Esophagus muscularis mucosa (tissue), 4 donors: Measurements from ENCODE around the gene MT1HL1. TPM values are rescaled to one million over a fixed set of nuclear protein-coding genes. Genes with fewer than 3 reads are reported as not detected.
A peak's percentile ranks its signal among the peaks of the same experiment; 100 is the strongest.

Experiments used
- DNase-seq: peaks from one replicate; pipeline ENCODE4 v3.0.0-alpha.2; 2017; ENCODE audit errors: extremely low spot score
- H3K27ac ChIP-seq, 4 donors: fragments of 200-600 bp; sonication (generic); replicated peaks in 1 of 4; 1 replicate in 3 of 4; 2 replicates in 1 of 4; pipeline ENCODE4 v1.5.1; 2016 to 2019; ENCODE audit warnings: mild to moderate bottlenecking in 1 of 4
- H3K27me3 ChIP-seq, 4 donors: fragments of 200-600 bp; sonication (generic); one replicate each; pipeline versions ENCODE4 v1.5.1 to v1.6.0; 2016 to 2019
- H3K36me3 ChIP-seq, 4 donors: fragments of 200-600 bp; sonication (generic); one replicate each; pipeline ENCODE4 v1.5.1; 2016 to 2019
- H3K4me1 ChIP-seq, 4 donors: fragments of 200-600 bp; sonication (generic); one replicate each; pipeline ENCODE4 v1.5.1; 2016 to 2019
- H3K4me3 ChIP-seq, 4 donors: fragments of 200-600 bp; sonication (generic); 1 replicate in 2 of 4; 2 replicates in 2 of 4; pipeline ENCODE4 v1.5.1; 2016 to 2019; ENCODE audit warnings: mild to moderate bottlenecking in 4 of 4, moderate library complexity in 1 of 4
- H3K9me3 ChIP-seq, 4 donors: fragments of 200-600 bp; sonication (generic); 1 replicate in 3 of 4; 2 replicates in 1 of 4; pipeline ENCODE4 v1.5.1; 2016 to 2019
- CTCF ChIP-seq, 3 experiments: fragments of 200-600 bp in 2 of 3; fragments of 450-650 bp in 1 of 3; sonication (generic) in 2 of 3; IDR thresholded peaks; one replicate each; pipeline ENCODE4 v1.5.1; 2017 to 2019; ENCODE audit warnings: antibody characterized with exemption in 3 of 3, mild to moderate bottlenecking in 2 of 3, moderate library complexity in 1 of 3
- EP300 ChIP-seq: sonication (generic); formaldehyde crosslinking; IDR thresholded peaks from one replicate; pipeline ENCODE4 v1.6.1; 2017; ENCODE audit warnings: antibody characterized with exemption
- POLR2A ChIP-seq: fragments of 450-650 bp; IDR thresholded peaks from one replicate; pipeline ENCODE4 v1.6.1; 2017; ENCODE audit warnings: antibody characterized with exemption, moderate library complexity, mild to moderate bottlenecking, low read depth
- POLR2AphosphoS5 ChIP-seq, 2 donors: sonication (generic); formaldehyde crosslinking; IDR thresholded peaks; one replicate each; pipeline ENCODE4 v1.6.1; 2017; ENCODE audit warnings: antibody characterized with exemption in 2 of 2
- WGBS: methylation state at CpG from one replicate; pipeline ENCODE4 v1.1.5; 2018; 5-methylcytosine and 5-hydroxymethylcytosine counted together
- intact Hi-C: fragments of 100-400 bp; cut with DNase I; formaldehyde crosslinking; loops from one replicate; pipeline ENCODE4 v1.15.1; 2023
- total RNA-seq, 4 donors: library from RNA; depleted of rRNA; stranded (reverse); fragments of >200 nt; gene quantifications; one replicate each; pipeline versions ENCODE4 v1.1.0 to v1.2.1, GENCODE V29; 2016

MT1HL1 gene
- total RNA-seq, 4 donors from 2014 or later = not detected

DNA sequence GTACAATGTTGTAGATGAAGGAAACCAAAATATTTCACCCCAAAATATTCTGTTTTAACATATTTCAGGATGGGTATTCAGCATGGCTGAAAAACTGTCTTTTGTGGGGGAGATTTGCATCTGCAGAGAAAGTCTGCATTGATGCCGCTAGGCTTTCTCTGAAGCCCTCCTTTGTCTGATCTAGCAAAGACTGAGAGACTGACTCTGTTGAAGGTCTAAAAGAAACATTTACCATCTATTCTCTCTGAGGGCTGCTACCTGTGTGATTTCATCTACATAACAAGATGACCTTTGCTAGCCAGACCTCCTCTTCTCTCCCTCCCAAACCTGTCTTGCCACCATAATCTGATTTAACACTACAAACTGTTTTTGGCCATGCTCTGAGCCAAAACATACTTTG lies 12.4 kb upstream of the MT1HL1 start:
- no peaks in the 10 kb centered on the region for H3K36me3 ChIP-seq
- TF ChIP-seq CTCF (IDR thresholded peaks at IDR 0.05) (no peak), POLR2AphosphoS5 (IDR thresholded peaks at IDR 0.05) (no peak)
- no peaks in the 10 kb centered on the region for H3K9me3 ChIP-seq
- no peak for DNase-seq
- intact Hi-C loops = no loop called here
- H3K27me3 ChIP-seq = no peaks in the 10 kb centered on the region
- WGBS = 78% methylated on average over 1 of the region's 1 CpG
- no peak overlapping the region for H3K4me3 ChIP-seq
- H3K27ac ChIP-seq = peak overlapping the region in 1 of 4 donors; percentile 89
- H3K4me1 ChIP-seq = peaks cover 4 to 30% (median 23%) of the 10 kb centered on the region in 4 donors

DNA sequence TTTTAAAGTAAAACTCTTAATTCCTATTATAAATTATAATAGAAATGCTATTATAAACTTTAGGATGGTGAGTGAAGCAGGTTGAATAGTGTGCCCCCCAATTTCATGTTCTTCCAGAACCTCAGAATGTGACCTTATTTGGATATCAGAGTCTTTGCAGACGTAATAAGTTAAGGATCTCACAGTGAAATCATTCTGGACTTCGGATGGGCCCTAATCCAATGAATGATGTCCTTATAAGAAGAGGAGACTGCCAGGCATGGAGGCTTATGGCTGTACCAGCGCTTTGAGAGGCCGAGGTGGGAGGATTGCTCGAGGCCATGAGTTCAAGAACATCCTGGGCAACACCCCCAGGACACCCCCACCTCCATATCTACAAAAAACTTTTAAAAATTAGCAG lies 9.4 kb upstream of the MT1HL1 start:
- WGBS = 47% methylated on average over 5 of the region's 5 CpGs
- peak overlapping the region; percentile 85 to 94 (median 88) for H3K27ac ChIP-seq
- H3K27me3 ChIP-seq = no peaks in the 10 kb centered on the region
- no peak overlapping the region for H3K4me3 ChIP-seq
- no peaks in the 10 kb centered on the region for H3K9me3 ChIP-seq
- peak in 1 of 2 donors; percentile 17 for TF ChIP-seq POLR2AphosphoS5 (IDR thresholded peaks at IDR 0.05)
- no peak for TF ChIP-seq CTCF (IDR thresholded peaks at IDR 0.05)
- H3K36me3 ChIP-seq = no peaks in the 10 kb centered on the region
- peaks cover 6 to 41% (median 28%) of the 10 kb centered on the region in 4 donors for H3K4me1 ChIP-seq
- DNase-seq = no peak
- intact Hi-C loops = no loop called here

GRCh38 chr1:237012788-237013383 lies 8.6 kb upstream of the MT1HL1 start:
- intact Hi-C loops = no loop called here
- Histone ChIP-seq H3K27ac (peak overlapping the region; percentile 85 to 94 (median 88)), H3K36me3 (no peaks in the 10 kb centered on the region), H3K9me3 (no peaks in the 10 kb centered on the region), H3K27me3 (no peaks in the 10 kb centered on the region), H3K4me3 (peak overlapping the region; percentile 12 to 41 (median 30)), H3K4me1 (peaks cover 6 to 41% (median 28%) of the 10 kb centered on the region in 4 donors)
- 38% methylated on average over 12 of the region's 15 CpGs for WGBS
- TF ChIP-seq POLR2AphosphoS5 (IDR thresholded peaks at IDR 0.05) = peak; percentile 73 to 77
- TF ChIP-seq CTCF (IDR thresholded peaks at IDR 0.05) = no peak
- no peak for TF ChIP-seq POLR2A
- peak; percentile 60 for TF ChIP-seq EP300
- no peak for DNase-seq

- Histone ChIP-seq H3K27ac (peak overlapping the region; percentile 85 to 94 (median 88)), H3K36me3 (no peaks in the 10 kb centered on the region), H3K4me3 (no peak overlapping the region), H3K27me3 (no peaks in the 10 kb centered on the region), H3K4me1 (peaks cover 8 to 41% (median 28%) of the 10 kb centered on the region in 4 donors), H3K9me3 (no peaks in the 10 kb centered on the region)
- intact Hi-C loops = no loop called here
- TF ChIP-seq POLR2AphosphoS5 (IDR thresholded peaks at IDR 0.05) (no peak), POLR2A (no peak), CTCF (IDR thresholded peaks at IDR 0.05) (no peak), EP300 (no peak)
- DNase-seq = no peak
- WGBS = 59% methylated on average over 5 of the region's 5 CpGs
Measured at GRCh38 chr1:237012361-237012760, 8.1 kb upstream of the MT1HL1 start.

DNA sequence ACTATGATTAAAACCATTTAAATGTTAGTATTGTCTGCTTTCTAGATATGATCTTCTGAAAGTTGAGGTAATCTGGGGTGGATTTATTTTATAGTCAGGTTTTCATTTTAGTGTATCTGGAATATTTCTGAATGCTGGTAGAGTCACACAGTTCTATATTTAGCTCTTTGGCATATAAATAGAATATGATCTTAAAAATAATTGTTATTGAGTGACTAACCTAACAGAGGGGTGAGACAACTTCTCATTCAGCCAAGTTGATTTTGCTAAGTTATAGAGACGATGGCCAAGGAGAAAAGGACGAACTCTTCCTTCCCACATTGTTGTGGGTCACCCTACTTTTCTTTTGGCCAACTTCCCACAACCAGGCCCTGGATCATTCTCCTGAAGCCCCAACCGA lies 7.2 kb upstream of the MT1HL1 start:
- peaks cover 14 to 42% (median 32%) of the 10 kb centered on the region in 4 donors for H3K4me1 ChIP-seq
- no peaks in the 10 kb centered on the region for H3K36me3 ChIP-seq
- TF ChIP-seq CTCF (IDR thresholded peaks at IDR 0.05) (no peak), POLR2A (no peak), POLR2AphosphoS5 (IDR thresholded peaks at IDR 0.05) (no peak), EP300 (no peak)
- H3K4me3 ChIP-seq = no peak overlapping the region
- H3K27me3 ChIP-seq = no peaks in the 10 kb centered on the region
- WGBS = 45% methylated on average over 3 of the region's 3 CpGs
- H3K9me3 ChIP-seq = no peaks in the 10 kb centered on the region
- no peak for DNase-seq
- peak overlapping the region; percentile 85 to 94 (median 88) for H3K27ac ChIP-seq
- intact Hi-C loops = no loop called here
